Ovary (tissue), 9 donors: Measurements from ENCODE around the gene OTULIN. TPM values are rescaled to one million over a fixed set of nuclear protein-coding genes. Genes with fewer than 3 reads are reported as not detected.

Experiments used
- DNase-seq, 5 donors: peaks; one replicate each; pipeline ENCODE4 v3.0.0-alpha.2; 2019 to 2020
- H3K27ac ChIP-seq, 2 donors: fragments of 200-600 bp; one replicate each; pipeline versions ENCODE4 v1.5.1 to v1.8.0; 2019 to 2022
- H3K27me3 ChIP-seq: fragments of 200-600 bp; one replicate; pipeline ENCODE4 v1.8.0; 2022
- H3K36me3 ChIP-seq: fragments of 200-600 bp; sonication (generic); one replicate; pipeline ENCODE4 v1.5.1; 2019
- H3K4me1 ChIP-seq: one replicate; pipeline ENCODE4 v1.8.1; 2013; ENCODE audit warnings: mild to moderate bottlenecking, moderate library complexity; ENCODE audit not compliant: insufficient read depth
- H3K4me3 ChIP-seq: fragments of 200-600 bp; sonication (generic); one replicate; pipeline ENCODE4 v1.5.1; 2017
- H3K9me3 ChIP-seq, 2 donors: fragments of 200-600 bp in 1 of 2; sonication (generic) in 1 of 2; one replicate each; pipeline versions ENCODE4 v1.5.1 to v1.8.1; 2013 to 2019; ENCODE audit warnings: mild to moderate bottlenecking in 1 of 2, moderate library complexity in 1 of 2
- CTCF ChIP-seq, 3 donors: fragments of 450-650 bp in 2 of 3; fragments of 200-600 bp in 1 of 3; IDR thresholded peaks; one replicate each; pipeline versions ENCODE4 v1.5.1 to v1.8.0; 2016 to 2022; ENCODE audit warnings: antibody characterized with exemption in 3 of 3, mild to moderate bottlenecking in 1 of 3
- EP300 ChIP-seq: sonication (generic); formaldehyde crosslinking; IDR thresholded peaks from one replicate; pipeline ENCODE4 v1.6.1; 2017; ENCODE audit warnings: antibody characterized with exemption
- POLR2A ChIP-seq: fragments of 450-650 bp; IDR thresholded peaks from one replicate; pipeline ENCODE4 v1.6.1; 2017; ENCODE audit warnings: antibody characterized with exemption, mild to moderate bottlenecking, moderate library complexity
- WGBS, 3 donors: extraction: QIAGEN DNeasy Blood & Tissue Kit in 1 of 3; methylation state at CpG; one replicate each; pipeline versions ENCODE4 v1.1.5 to v1.1.7; 2013 to 2017; 5-methylcytosine and 5-hydroxymethylcytosine counted together
- intact Hi-C, 4 donors: fragments of 100-400 bp; cut with DNase I; formaldehyde crosslinking; loops; one replicate each; pipeline versions ENCODE4 v1.11.0 to v1.15.1; 2022 to 2023
- polyA plus RNA-seq, 2 donors: library from polyadenylated mRNA; stranded (reverse); fragments of 200-250 nt in 1 of 2; fragments of 350-450 nt in 1 of 2; fragmentation: Illumina TruSeq in 1 of 2; extraction: RNeasy Lipid Tissue Mini Kit (QIAGEN cat#74804) in 1 of 2; gene quantifications; one replicate each; pipeline ENCODE4 v1.2.3, GENCODE V29; 2013 to 2014
- total RNA-seq, 7 donors: library from RNA; depleted of rRNA in 2 of 7; stranded (reverse); fragments of >200 nt in 2 of 7; fragmentation: NEBNext Ultra II Directional in 3 of 7; extraction: Animal tissue kit (Norgen Biotek cat#: 25700) in 3 of 7; gene quantifications; one replicate each; pipeline versions ENCODE4 v1.1.0 to v1.2.4, GENCODE V29; 2016 to 2023
- donor health status: DM: no; HTN: no; CAD: no; lungs with moderate emphysema.
- donor health status: DM: no; HTN: no; CAD: no.
- donor health status: Bipolar disorder and iron deficiency.
- donor health status: DM: yes; HTN: yes; CAD: no.
- donor health status: DM: no; HTN: no; CAD: no.
- donor health status: DM: yes; HTN: yes; CAD: no.

Gene OTULIN
- total and polyA plus RNA-seq, 9 donors, result 4.1 to 29.3 (median 23.3) TPM

- H3K36me3 ChIP-seq, result no peaks in the 10 kb centered on the region
- H3K4me3 ChIP-seq, result peak overlapping the region; percentile 79
- 46 to 51% (median 50%) methylated on average over 2 of the region's 2 CpGs for WGBS, 3 donors
- no peaks in the 10 kb centered on the region for H3K27me3 ChIP-seq
- intact Hi-C loops, result no loop called here
- peaks cover 4% of the 10 kb centered on the region for H3K4me1 ChIP-seq
- no peak for DNase-seq
- TF ChIP-seq POLR2A (no peak), CTCF (IDR thresholded peaks at IDR 0.05) (no peak), EP300 (no peak)
- no peaks in the 10 kb centered on the region for H3K9me3 ChIP-seq
- no peak overlapping the region for H3K27ac ChIP-seq
These were observed 1.8 kb downstream of the OTULIN start for GRCh38 chr5:14666357-14666756.

- Histone ChIP-seq H3K4me3 (no peak overlapping the region), H3K9me3 (no peaks in the 10 kb centered on the region), H3K4me1 (peaks cover 4% of the 10 kb centered on the region), H3K36me3 (no peaks in the 10 kb centered on the region), H3K27ac (no peak overlapping the region), H3K27me3 (no peaks in the 10 kb centered on the region)
- WGBS, 3 donors, result 86 to 89% (median 87%) methylated on average over 8 of the region's 8 CpGs
- no peak for DNase-seq
- TF ChIP-seq POLR2A (no peak), EP300 (no peak), CTCF (IDR thresholded peaks at IDR 0.05) (no peak)
- intact Hi-C loops, result no loop called here
These were observed 2.8 kb downstream of the OTULIN start for GRCh38 chr5:14667290-14667689.

DNA sequence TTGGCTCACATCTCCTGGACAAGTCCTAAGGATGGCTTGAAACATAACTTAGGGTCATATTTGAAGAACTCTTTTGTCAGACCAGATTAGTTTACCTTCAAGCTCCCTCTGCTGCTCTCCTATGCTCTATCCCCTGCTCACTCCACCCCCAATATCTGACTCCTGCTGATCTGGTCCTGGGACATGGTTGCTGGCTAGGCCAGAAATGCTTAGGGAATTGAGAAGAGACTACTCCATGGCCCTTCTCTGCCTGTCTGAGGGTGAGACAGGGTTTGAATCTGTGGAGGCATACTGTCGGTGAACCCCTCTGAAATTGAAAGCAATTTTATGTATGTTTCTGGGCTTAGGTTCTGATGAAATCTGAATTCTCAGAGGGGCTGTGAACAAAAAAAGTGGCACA is 3.3 kb downstream of the OTULIN start:
- WGBS, 3 donors, result 88 to 100% (median 95%) methylated on average over 1 of the region's 1 CpG
- Histone ChIP-seq H3K4me3 (no peak overlapping the region), H3K27ac (no peak overlapping the region), H3K4me1 (peaks cover 4% of the 10 kb centered on the region), H3K9me3 (no peaks in the 10 kb centered on the region), H3K36me3 (no peaks in the 10 kb centered on the region), H3K27me3 (no peaks in the 10 kb centered on the region)
- intact Hi-C loops, result no loop called here
- TF ChIP-seq EP300 (no peak), POLR2A (no peak), CTCF (IDR thresholded peaks at IDR 0.05) (no peak)
- no peak for DNase-seq

DNA sequence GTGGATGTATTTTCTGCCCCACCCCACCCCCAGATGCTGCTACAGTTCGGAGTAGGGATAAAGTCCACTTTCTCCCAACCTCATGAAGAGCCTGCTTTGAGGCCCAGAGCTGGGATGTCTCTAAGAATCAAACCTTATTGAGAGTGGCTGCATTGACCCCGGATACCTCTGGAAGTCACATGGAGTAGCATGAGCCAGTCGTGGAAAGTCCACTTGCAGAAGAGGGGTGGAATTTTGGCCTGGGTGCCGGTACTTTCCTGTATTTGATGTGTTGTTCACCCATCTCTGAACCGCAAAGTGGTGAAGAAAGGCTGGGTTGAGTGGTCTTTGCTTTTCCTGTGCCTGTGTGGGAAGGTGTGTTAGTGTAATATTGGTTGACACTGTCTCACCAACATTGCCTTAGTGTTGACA is 3.7 kb downstream of the OTULIN start:
- H3K4me3 ChIP-seq, result no peak overlapping the region

More for the DNA sequence above, 3.7 kb downstream of the OTULIN start:
- Histone ChIP-seq H3K9me3 (no peaks in the 10 kb centered on the region), H3K27me3 (no peaks in the 10 kb centered on the region), H3K36me3 (no peaks in the 10 kb centered on the region), H3K4me1 (peaks cover 3% of the 10 kb centered on the region), H3K27ac (no peak overlapping the region)
- TF ChIP-seq EP300 (no peak), CTCF (IDR thresholded peaks at IDR 0.05) (no peak), POLR2A (no peak)
- 84 to 86% (median 85%) methylated on average over 5 of the region's 5 CpGs for WGBS, 3 donors
- no peak for DNase-seq
- intact Hi-C loops, result no loop called here
